Prostate gland (tissue), 2 donors: ENCODE measurements around the gene COL23A1.

Experiments
- POLR2AphosphoS5 ChIP-seq: sonication (generic); formaldehyde crosslinking; IDR thresholded peaks from one replicate; pipeline ENCODE4 v1.6.1; 2017; ENCODE audit warnings: antibody characterized with exemption
- TF ChIP-seq, protein P1 (sequence below), 4 experiments: fragments of 200-600 bp in 2 of 4; fragments of 450-650 bp in 2 of 4; sonication (generic) in 2 of 4; IDR thresholded peaks; 1 replicate in 3 of 4; 2 replicates in 1 of 4; pipeline ENCODE4 v1.5.1; 2016 to 2019; ENCODE audit warnings: antibody characterized with exemption in 4 of 4, mild to moderate bottlenecking in 2 of 4, moderate library complexity in 2 of 4

DNA sequence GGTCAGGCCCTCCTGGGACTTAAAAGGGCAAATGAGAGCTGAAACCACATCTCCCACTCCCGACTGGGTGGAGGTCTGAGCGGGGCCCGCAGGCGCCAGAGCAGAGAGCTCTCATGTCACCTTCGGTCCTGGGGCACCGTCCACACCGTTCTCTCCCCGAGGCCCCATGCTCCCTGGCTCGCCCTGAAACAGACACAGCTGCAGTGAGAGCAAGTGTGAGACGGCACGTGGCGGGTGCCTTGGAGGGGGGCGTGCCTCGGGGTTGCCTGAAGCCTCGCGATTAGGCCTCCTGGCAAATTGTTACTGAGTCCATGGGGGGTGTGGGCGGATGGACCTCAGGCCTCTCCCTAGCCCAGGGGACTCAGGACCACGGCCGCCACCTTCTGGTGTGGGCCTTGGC is 333.4 kb downstream of the COL23A1 start:
- TF ChIP-seq, protein P1, sequence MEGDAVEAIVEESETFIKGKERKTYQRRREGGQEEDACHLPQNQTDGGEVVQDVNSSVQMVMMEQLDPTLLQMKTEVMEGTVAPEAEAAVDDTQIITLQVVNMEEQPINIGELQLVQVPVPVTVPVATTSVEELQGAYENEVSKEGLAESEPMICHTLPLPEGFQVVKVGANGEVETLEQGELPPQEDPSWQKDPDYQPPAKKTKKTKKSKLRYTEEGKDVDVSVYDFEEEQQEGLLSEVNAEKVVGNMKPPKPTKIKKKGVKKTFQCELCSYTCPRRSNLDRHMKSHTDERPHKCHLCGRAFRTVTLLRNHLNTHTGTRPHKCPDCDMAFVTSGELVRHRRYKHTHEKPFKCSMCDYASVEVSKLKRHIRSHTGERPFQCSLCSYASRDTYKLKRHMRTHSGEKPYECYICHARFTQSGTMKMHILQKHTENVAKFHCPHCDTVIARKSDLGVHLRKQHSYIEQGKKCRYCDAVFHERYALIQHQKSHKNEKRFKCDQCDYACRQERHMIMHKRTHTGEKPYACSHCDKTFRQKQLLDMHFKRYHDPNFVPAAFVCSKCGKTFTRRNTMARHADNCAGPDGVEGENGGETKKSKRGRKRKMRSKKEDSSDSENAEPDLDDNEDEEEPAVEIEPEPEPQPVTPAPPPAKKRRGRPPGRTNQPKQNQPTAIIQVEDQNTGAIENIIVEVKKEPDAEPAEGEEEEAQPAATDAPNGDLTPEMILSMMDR (IDR thresholded peaks at IDR 0.05), result no peak
- no peak for TF ChIP-seq POLR2AphosphoS5
